K562 (cell line): ENCODE measurements around the gene TMEM234. TPM values are rescaled to one million over a fixed set of nuclear protein-coding genes. Genes with fewer than 3 reads are reported as not detected.

Experiments used
- ATAC-seq: fragments of 200-7000 bp; cut with Tn5 transposase; 3 replicates; pipeline ENCODE4 v1.9.1; 2020; ENCODE audit warnings: moderate library complexity
- BruUV-seq: library from RNA; stranded (reverse); fragments of 400-500 nt; replicated peaks from 2 replicates; lab custom pipeline; 2021; lab: Mats Ljungman, UMichigan
- CTCF ChIA-PET: fragments of 300-600 bp; formaldehyde crosslinking; extraction: SDS; loops from one replicate; lab custom pipeline; 2021; ENCODE audit warnings: low intra/inter-chr PET ratio; lab: Yijun Ruan, JAX
- POLR2A ChIA-PET: fragments of 300-600, 350-650 bp; sonication (Branson Sonifier 250); formaldehyde crosslinking; extraction: SDS; loops from one replicate; lab custom pipeline; 2021; ENCODE audit warnings: antibody characterized with exemption, inconsistent platforms; lab: Yijun Ruan, JAX
- DNase-seq, 4 experiments: peaks; one replicate each; pipeline versions ENCODE4 v3.0.0 to v3.0.0-alpha.2; 2011 to 2018; ENCODE audit warnings: low spot score in 3 of 4, mixed read lengths in 3 of 4; ENCODE audit errors: extremely low read depth in 1 of 4
- FAIRE-seq: peaks from 2 replicates; lab custom pipeline; 2011; peaks lifted over from hg19 to GRCh38; lab: Jason Lieb, UNC
- H2AFZ ChIP-seq: 2 replicates; pipeline ENCODE4 v1.6.0; 2011; ENCODE audit warnings: low read depth, low read length, control low read depth, inconsistent platforms
- H3K27ac ChIP-seq: fragments of 200-600 bp; 3 replicates; pipeline ENCODE4 v1.8.0; 2011; ENCODE audit warnings: low read depth, mild to moderate bottlenecking, control low read depth, inconsistent platforms, low read length, moderate library complexity, mixed read lengths; ENCODE audit errors: extremely low read depth
- H3K27me3 ChIP-seq, 2 experiments: fragments of 300-600 bp in 1 of 2; 2 replicates in 1 of 2; 3 replicates in 1 of 2; pipeline versions ENCODE4 v1.6.0 to v1.8.0; 2011; ENCODE audit warnings: inconsistent platforms in 2 of 2, low read length in 2 of 2, mild to moderate bottlenecking in 1 of 2, mixed read lengths in 1 of 2, moderate library complexity in 1 of 2; ENCODE audit not compliant: control insufficient read depth in 2 of 2, insufficient read depth in 2 of 2
- H3K36me3 ChIP-seq: fragments of 300-600 bp; 3 replicates; pipeline ENCODE4 v1.8.0; 2011; ENCODE audit warnings: mild to moderate bottlenecking, low read length, inconsistent platforms; ENCODE audit not compliant: control insufficient read depth, insufficient read depth
- H3K4me1 ChIP-seq, 2 experiments: fragments of 200-600 bp in 1 of 2; replicated peaks in 1 of 2; 2 replicates in 1 of 2; 3 replicates in 1 of 2; pipeline versions ENCODE4 v1.5.1 to v1.8.0; 2011; ENCODE audit warnings: inconsistent platforms in 2 of 2, low read length in 2 of 2, mild to moderate bottlenecking in 1 of 2, mixed read lengths in 1 of 2, moderate library complexity in 1 of 2; ENCODE audit not compliant: control insufficient read depth in 2 of 2, insufficient read depth in 2 of 2
- H3K4me2 ChIP-seq: 2 replicates; pipeline ENCODE4 v1.6.1; 2011; ENCODE audit warnings: low read length, control low read depth, inconsistent platforms, mixed read lengths; ENCODE audit not compliant: insufficient read depth
- H3K4me3 ChIP-seq: fragments of 200-600 bp; sonication (generic), shearing (Covaris generic); 2 replicates; pipeline ENCODE4 v1.5.1; 2016; ENCODE audit warnings: control low read depth, inconsistent platforms
- H3K79me2 ChIP-seq: fragments of 200-600 bp; 3 replicates; pipeline ENCODE4 v1.8.0; 2011; ENCODE audit warnings: low read length, inconsistent platforms; ENCODE audit not compliant: control insufficient read depth, insufficient read depth
- H3K9ac ChIP-seq, 2 experiments: 2 replicates each; pipeline versions ENCODE4 v1.6.0 to v1.6.1; 2011; ENCODE audit warnings: low read depth in 2 of 2, low read length in 2 of 2, control low read depth in 1 of 2, inconsistent platforms in 1 of 2, mild to moderate bottlenecking in 1 of 2, mixed read lengths in 1 of 2; ENCODE audit not compliant: insufficient read depth in 1 of 2
- H3K9me1 ChIP-seq: one replicate; pipeline ENCODE4 v1.6.0; 2011; ENCODE audit warnings: inconsistent platforms, mild to moderate bottlenecking, low read length, moderate library complexity; ENCODE audit not compliant: control insufficient read depth, insufficient read depth
- H3K9me3 ChIP-seq: replicated peaks from 2 replicates; pipeline ENCODE4 v1.5.1; 2011; ENCODE audit warnings: low read depth, low read length, inconsistent platforms; ENCODE audit not compliant: control insufficient read depth, insufficient read depth
- H4K20me1 ChIP-seq: replicated peaks from 2 replicates; pipeline ENCODE4 v1.6.1; 2011; ENCODE audit warnings: low read length, inconsistent platforms, mixed read lengths; ENCODE audit not compliant: control insufficient read depth, insufficient read depth
- CBX1 ChIP-seq: sonication (generic); IDR thresholded peaks from 2 replicates; pipeline ENCODE4 v1.6.1; 2016; ENCODE audit warnings: antibody characterized with exemption, low read depth, mild to moderate bottlenecking
- E2F6 ChIP-seq, 2 experiments: IDR thresholded peaks; 2 replicates each; pipeline ENCODE4 v1.6.1; 2011; ENCODE audit warnings: borderline replicate concordance in 1 of 2, control low read depth in 1 of 2, low read depth in 1 of 2, low read length in 1 of 2, mild to moderate bottlenecking in 1 of 2, mixed read lengths in 1 of 2, moderate library complexity in 1 of 2; ENCODE audit not compliant: insufficient read depth in 1 of 2, insufficient read length in 1 of 2, poor library complexity in 1 of 2, severe bottlenecking in 1 of 2; ENCODE audit errors: extremely low read depth in 1 of 2
- MAX ChIP-seq: sonication (generic); formaldehyde crosslinking; IDR thresholded peaks from 2 replicates; pipeline ENCODE4 v1.9.0; 2022; ENCODE audit warnings: mild to moderate bottlenecking, missing genetic modification reagents
- POLR2G ChIP-seq: fragments of 200-400 bp; formaldehyde crosslinking; IDR thresholded peaks from 2 replicates; pipeline ENCODE4 v1.6.1; 2017; ENCODE audit warnings: low read depth, mild to moderate bottlenecking, antibody characterized with exemption, low read length, moderate library complexity
- PRPF4 ChIP-seq: fragments of 200-400 bp; formaldehyde crosslinking; IDR thresholded peaks from one replicate; pipeline ENCODE4 v1.6.1; 2017; ENCODE audit warnings: low read length, low read depth, mild to moderate bottlenecking; ENCODE audit not compliant: insufficient read depth, poor library complexity, severe bottlenecking
- RBFOX2 ChIP-seq: fragments of 200-400 bp; formaldehyde crosslinking; IDR thresholded peaks from 2 replicates; pipeline ENCODE4 v1.6.1; 2017; ENCODE audit warnings: low read depth, mild to moderate bottlenecking, low read length, moderate library complexity
- SREBF2 ChIP-seq: sonication (generic); formaldehyde crosslinking; IDR thresholded peaks from 2 replicates; pipeline ENCODE4 v1.4.0; 2020; ENCODE audit warnings: mild to moderate bottlenecking, missing genetic modification reagents
- ZNF12 ChIP-seq: sonication (generic); formaldehyde crosslinking; IDR thresholded peaks from 2 replicates; pipeline ENCODE4 v1.4.0; 2020; ENCODE audit warnings: mild to moderate bottlenecking, missing genetic modification reagents
- ZNF316 ChIP-seq: fragments of 450-650 bp; IDR thresholded peaks from 2 replicates; pipeline ENCODE4 v1.6.1; 2016
- ZNF57 ChIP-seq: fragments of 450-650 bp; formaldehyde crosslinking; IDR thresholded peaks from 2 replicates; pipeline ENCODE4 v1.4.0; 2020; ENCODE audit warnings: mild to moderate bottlenecking, moderate library complexity
- ZNF695 ChIP-seq: fragments of 450-650 bp; formaldehyde crosslinking; IDR thresholded peaks from 2 replicates; pipeline ENCODE4 v1.4.0; 2020; ENCODE audit warnings: mild to moderate bottlenecking, moderate library complexity
- WGBS: fragments of 100-300 bp; shearing (Covaris generic); methylation state at CpG from one replicate; pipeline ENCODE4 v1.1.6; 2016; ENCODE audit warnings: low coverage, mixed read lengths; ENCODE audit not compliant: insufficient coverage; ENCODE audit errors: missing lambda C conversion rate; 5-methylcytosine and 5-hydroxymethylcytosine counted together
- in situ Hi-C: fragments of 300-500 bp; cut with MboI; formaldehyde crosslinking; loops from 4 replicates; pipeline ENCODE4 v1.15.0; 2018; ENCODE audit warnings: inconsistent platforms, mixed read lengths
- intact Hi-C: fragments of 100-400 bp; cut with micrococcal nuclease; formaldehyde crosslinking; loops from 2 replicates; pipeline ENCODE4 v1.14.2; 2022
- polyA plus RNA-seq, 8 experiments: library from polyadenylated mRNA; depleted of rRNA in 4 of 8; stranded (reverse) in 5 of 8; unstranded in 3 of 8; fragments of >200 nt; fragmentation: Nextera tagmentation in 2 of 8; fragmentation: Illumina TruSeq in 1 of 8; extraction: Ambion mirVana in 2 of 8; extraction: Trizol in 1 of 8; gene quantifications; 2 replicates each; pipeline versions ENCODE4 v1.2.1 to v1.2.3, GENCODE V29; 2011 to 2014; ENCODE audit warnings: inconsistent platforms in 1 of 8, missing spikeins in 1 of 8
- total RNA-seq, 7 experiments: library from RNA; depleted of rRNA in 6 of 7; stranded (reverse); fragments of >200 nt in 6 of 7; fragmentation: Illumina TruSeq in 2 of 7; extraction: Trizol in 2 of 7; gene quantifications; 2 replicates each; pipeline versions ENCODE4 v1.2.1 to v1.2.3, GENCODE V29; 2011 to 2021; ENCODE audit warnings: low replicate concordance in 1 of 7

TMEM234 gene
- total and polyA plus RNA-seq, 9 of the 15 experiments (the other 6 are each of a cell fraction or from before 2014, with no cell fraction given): 5.0 to 12.9 (median 7.6) TPM

GRCh38 chr1:32255072-32256071 lies 33.2 kb upstream of the TMEM234 start (continued):
- TF ChIP-seq ZNF316: no peak
- 0 out of 2 replicates have a peak, but pooled peaks have one; percentile 31 for TF ChIP-seq CBX1
- TF ChIP-seq, all 486 proteins: peak for 6

- Histone ChIP-seq H3K4me3 (no peak within 1 kb of the TSS), H3K4me1 (peaks cover 27 to 33% of the 10 kb centered on the region in 2 experiments; a peak in 4 of 5 replicates), H3K9ac (peak within 1 kb of the TSS in 1 of 2 experiments; percentile 67; a peak in 2 of 4 replicates), H2AFZ (peak within 1 kb of the TSS; percentile 68), H3K27me3 (no peaks in the 10 kb centered on the region)
- in situ Hi-C loops: no loop called here
- no peak for FAIRE-seq
- BruUV-seq: no TSS peak
- 78% methylated on average over 24 of the region's 25 CpGs for WGBS
- POLR2A ChIA-PET: interaction anchor here (0.6 to 2.0 kb wide), 2 partner anchors 7 to 33 kb away, joined by 4 to 6 read pairs; no protein-coding TSS in a partner anchor
- TF ChIP-seq ZNF12 (0 out of 2 replicates have a peak, but pooled peaks have one; percentile 26), RBFOX2 (0 out of 2 replicates have a peak, but pooled peaks have one; percentile 33), ZNF57 (CRISPR knock-in tag) (no peak), MAX (CRISPR knock-in tag) (peak; percentile 46; the same call in 1 of the 2 replicates), E2F6 (IDR thresholded peaks at IDR 0.05; ENCODE audit: borderline replicate concordance in 1 of 2, extremely low read depth in 1 of 2, insufficient read depth in 1 of 2, insufficient read length in 1 of 2, low read depth in 1 of 2, low read length in 1 of 2, poor library complexity in 1 of 2, severe bottlenecking in 1 of 2) (peak in 1 of 2 experiments; percentile 24), SREBF2 (CRISPR knock-in tag) (0 out of 2 replicates have a peak, but pooled peaks have one; percentile 38), POLR2G (peak; percentile 40; the same call in 1 of the 2 replicates), PRPF4 (no peak), ZNF695 (no peak)
- TF ChIP-seq, all 486 proteins: peak for 6
- H3K27ac ChIP-seq: no peak within 1 kb of the TSS
- no peaks in the 10 kb centered on the region for H4K20me1 ChIP-seq
- H3K9me3 ChIP-seq: no peaks in the 10 kb centered on the region
- no peaks in the 10 kb centered on the region for H3K36me3 ChIP-seq
- H3K4me2 ChIP-seq: peak within 1 kb of the TSS; percentile 20; the same call in 1 of the 2 replicates
- ATAC-seq (no peak), DNase-seq (no peak)
- no peaks in the 10 kb centered on the region for H3K9me1 ChIP-seq
- intact Hi-C loops: no loop called here
- CTCF ChIA-PET: no interaction called here
- H3K79me2 ChIP-seq: no peaks in the 10 kb centered on the region
Observed at GRCh38 chr1:32250893-32251716, 29.0 kb upstream of the TMEM234 start, which contains the start of gene LCK. LCK (plus strand) TSS chr1:32251265; CDS start chr1:32274330, 23,065 bp downstream.
